HG02884 (cell line): Measurements from ENCODE around the gene CUL7.
A peak's percentile ranks its signal among the peaks of the same experiment; 100 is the strongest.

Experiments
- ATAC-seq: cut with Tn5 transposase; IDR thresholded peaks from one replicate; pipeline ENCODE4 v1.9.1; 2021; ENCODE audit warnings: mild to moderate bottlenecking, moderate library complexity; ENCODE audit not compliant: unreplicated experiment

The CUL7 gene

DNA sequence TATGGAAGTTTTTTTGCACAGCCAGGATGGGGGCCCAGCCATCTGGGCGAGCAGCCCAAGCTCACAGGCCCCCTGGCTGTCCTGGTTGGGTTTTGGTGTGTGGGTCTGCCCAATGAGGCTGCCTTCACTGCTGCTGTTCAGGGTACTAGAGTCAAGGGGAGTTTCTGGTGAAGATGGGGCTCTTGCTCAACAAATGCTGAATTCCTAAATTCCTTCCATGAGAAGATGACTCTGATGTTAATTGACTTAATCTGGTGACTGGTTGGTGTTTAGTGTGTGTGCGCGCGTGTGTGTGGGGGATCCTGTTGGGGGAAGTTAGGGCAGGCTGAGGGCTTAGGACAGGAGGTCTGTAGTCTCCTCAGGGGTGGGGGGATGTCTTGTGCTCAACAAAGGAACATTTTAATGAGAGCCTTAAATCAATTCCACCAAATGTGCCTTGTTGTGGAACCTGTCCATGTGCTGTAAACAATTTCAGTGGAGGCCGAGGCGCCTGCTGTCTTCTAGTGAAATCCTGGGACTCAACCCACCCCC lies 24.4 kb upstream of the CUL7 start:
- no peak for ATAC-seq

- no peak for ATAC-seq
These were observed 23.7 kb upstream of the CUL7 start for GRCh38 chr6:43077333-43077809.

DNA sequence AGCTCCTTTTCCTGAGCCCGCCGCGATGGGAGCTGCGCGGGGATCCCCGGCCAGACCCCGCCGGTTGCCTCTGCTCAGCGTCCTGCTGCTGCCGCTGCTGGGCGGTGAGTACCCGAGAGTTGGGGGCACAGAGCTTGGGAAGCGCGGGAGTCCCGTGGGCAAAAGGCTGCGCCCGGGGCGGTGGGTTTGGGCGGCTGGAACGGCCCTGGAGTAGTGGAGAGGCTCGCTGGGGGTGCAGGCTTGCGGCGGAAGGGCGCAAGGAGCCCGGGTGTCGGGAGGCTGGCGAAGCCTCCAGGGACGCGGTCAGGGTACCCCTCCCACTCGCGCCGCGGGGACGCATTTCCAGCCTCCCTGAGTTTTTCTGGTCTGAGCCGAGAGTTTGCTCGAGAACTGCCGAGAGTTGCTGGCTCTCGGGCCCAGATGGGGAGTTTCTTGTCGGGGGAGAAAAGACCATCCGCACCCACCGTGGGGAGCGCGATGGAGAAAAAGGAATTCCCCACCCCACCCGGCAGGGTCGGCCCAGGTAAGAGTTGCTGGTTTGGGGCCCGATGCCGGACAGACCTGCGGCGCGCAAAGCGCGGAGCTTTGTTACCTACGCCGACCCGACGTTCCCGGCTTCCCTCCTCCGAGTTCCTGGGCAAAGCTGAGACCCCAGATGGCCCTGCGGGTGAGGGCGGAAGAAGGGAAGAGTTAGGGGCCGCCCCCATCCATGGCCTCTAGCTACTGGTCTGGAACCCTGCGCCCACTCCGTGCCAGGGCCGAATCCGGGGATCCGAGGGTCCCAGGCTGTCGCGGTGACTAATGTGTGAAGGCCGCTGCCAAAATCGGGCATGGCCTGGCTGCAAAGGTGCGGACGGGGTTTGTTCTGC lies 23.0 kb upstream of the CUL7 start:
- ATAC-seq, result no peak

- no peak for ATAC-seq
These were observed 22.2 kb upstream of the CUL7 start, which contains the start of gene PTK7 for GRCh38 chr6:43075670-43076463. Gene PTK7, plus strand, starts transcription at chr6:43076314. Its CDS starts 175 bp downstream, at chr6:43076489.

DNA sequence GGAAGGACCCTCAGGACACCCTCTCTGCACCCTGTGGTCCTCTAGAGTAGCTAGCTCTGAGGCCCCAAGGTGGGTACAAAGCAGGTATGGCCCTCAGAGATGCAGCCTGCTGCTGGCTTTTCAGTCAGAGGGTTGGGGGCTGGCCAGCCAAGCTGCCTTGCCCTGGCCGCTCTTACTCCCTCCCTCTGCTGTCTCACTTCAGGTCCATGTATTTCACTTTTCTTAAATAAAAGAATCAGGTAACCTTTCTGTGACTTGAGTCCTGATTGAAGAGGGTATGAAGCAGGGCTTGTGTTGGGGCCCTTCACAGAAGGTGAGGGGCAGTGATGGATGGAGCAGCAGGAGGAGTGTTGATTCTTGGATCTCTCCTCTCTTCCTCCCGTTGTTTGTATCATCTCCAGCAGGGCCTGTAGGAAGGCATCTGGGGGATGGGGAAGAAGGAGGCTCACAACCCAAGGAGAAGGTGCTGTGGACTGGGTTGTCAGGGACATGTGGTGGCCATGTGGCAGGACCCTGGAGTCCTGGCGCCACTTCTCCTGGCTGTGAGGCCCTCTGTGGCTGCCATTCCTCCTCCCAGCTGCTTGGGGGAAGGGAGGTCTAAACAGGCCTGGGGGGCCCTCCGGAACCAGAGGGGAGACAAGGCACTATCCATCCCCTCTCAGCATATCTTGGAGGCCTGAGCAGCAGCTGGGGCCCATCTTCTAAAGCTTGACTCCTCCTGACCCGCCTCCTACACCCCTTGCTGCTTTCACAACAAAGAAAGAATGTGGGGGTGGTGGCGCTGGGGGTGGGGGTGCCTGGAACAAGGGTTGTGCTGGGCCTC lies 21.4 kb upstream of the CUL7 start:
- no peak for ATAC-seq

DNA sequence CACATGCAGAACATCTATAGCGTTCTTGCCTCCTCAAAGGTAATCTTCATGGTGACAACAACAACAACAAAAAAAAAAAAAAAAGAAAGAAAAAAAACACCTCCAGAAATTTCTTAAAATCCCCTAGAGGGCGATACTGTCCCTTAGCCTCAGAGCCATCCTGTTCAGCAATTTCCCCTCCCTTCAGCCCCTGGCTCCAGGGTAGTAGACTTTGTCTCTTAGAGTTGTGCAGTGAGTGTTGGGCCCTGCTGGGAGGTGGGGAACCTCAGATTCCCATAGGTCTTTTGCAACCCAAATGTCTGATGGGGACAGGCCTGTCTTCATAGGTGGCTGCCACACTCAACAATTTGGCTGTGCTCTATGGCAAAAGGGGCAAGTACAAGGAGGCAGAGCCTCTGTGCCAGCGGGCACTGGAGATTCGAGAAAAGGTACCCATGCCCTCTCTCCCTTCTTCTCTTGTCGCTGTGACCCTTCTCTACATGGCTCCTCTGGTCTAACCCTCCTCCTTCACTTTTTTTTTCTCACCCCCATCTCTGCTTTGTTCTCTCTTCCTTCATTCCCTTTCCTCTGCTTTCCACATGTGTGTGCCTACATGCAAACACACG lies 16.5 kb upstream of the CUL7 start:
- ATAC-seq, result no peak

DNA sequence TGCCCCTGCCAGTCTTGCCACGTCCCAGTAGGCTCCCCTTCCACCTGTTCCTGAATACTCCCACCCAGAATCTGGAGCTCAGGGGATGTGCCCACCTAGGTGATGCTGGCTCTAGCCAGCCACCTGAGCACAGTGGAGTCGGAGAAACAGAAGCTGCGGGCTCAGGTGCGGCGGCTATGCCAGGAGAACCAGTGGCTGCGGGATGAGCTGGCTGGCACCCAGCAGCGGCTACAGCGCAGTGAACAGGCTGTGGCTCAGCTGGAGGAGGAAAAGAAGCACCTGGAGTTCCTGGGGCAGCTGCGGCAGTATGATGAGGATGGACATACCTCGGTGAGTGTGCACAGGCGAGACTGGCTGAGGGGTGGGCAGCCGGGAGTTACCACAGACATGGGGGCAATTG lies 9.2 kb upstream of the CUL7 start:
- ATAC-seq, result no peak

GRCh38 chr6:43061861-43062260 lies 8.2 kb upstream of the CUL7 start:
- no peak for ATAC-seq

DNA sequence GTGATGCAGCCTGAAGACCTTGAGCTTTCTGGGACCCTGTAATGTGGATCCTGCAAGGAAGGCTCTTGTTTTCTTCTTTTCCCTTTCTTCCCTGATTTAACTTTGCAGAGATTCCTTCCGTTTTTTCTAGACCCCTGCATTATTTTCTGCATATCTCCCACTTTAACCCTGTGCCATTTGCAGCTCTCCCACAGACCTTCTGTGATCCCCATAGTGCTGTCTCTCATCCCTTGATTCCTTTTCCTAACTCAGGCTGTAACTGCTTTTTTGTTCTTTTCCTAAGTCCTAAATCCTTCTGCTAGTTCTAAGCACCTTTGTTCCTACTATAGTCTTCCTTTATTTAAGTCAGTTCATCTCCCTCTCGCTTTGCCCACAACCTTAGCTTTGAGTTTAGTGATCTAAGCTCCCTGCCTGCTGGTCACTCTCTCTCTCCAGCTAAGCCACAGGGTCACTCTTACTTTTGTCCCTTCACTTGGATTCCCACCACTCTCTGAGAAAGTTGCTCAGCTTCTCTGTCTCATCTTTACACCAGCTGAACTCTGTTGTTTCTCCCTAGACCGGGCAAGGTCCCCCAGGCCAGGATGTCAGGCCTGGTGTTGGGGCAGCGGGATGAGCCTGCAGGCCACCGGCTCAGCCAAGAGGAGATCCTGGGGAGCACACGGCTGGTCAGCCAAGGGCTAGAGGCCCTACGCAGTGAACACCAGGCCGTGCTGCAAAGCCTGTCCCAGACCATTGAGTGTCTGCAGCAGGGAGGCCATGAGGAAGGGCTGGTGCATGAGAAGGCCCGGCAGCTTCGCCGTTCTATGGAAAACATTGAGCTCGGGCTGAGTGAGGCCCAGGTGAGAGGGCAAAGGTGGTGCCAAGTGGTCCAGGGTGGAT lies 7.3 kb upstream of the CUL7 start:
- ATAC-seq, result no peak

DNA sequence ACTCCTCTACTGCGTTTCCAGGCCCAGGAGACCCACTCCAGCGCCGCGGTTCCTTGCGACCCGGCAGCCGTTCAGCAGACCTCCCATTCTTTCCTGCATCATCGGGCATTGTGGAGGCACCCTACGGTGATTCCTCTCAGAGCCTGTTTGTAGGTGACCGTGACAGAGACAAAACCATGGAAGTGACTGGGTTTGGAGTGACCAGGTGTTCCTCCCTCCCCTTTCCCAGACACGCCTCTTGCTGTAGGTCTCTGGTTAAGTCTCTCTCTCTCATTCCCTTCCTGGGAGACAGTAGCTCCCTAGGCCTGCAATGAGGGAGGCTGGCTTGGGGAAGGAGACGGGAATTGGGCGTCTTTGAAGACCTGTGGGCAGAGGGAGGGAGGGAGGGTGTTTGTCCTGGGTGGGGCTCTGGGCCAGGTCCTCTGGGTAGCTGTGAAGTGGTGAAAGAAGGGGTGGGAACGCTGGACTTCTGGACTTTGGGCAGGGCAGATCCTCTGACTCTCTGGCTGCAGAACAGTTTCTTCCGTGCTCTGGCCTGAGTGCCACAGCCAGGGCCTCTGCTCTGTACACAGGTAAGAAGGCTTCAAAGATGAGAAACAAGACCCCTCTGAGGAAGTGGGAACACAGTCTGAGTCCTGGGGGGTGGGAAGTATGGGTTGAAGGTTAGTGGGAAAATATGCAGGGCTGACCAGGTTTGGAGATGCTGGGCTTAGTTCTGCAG lies 6.5 kb upstream of the CUL7 start:
- ATAC-seq, result no peak

DNA sequence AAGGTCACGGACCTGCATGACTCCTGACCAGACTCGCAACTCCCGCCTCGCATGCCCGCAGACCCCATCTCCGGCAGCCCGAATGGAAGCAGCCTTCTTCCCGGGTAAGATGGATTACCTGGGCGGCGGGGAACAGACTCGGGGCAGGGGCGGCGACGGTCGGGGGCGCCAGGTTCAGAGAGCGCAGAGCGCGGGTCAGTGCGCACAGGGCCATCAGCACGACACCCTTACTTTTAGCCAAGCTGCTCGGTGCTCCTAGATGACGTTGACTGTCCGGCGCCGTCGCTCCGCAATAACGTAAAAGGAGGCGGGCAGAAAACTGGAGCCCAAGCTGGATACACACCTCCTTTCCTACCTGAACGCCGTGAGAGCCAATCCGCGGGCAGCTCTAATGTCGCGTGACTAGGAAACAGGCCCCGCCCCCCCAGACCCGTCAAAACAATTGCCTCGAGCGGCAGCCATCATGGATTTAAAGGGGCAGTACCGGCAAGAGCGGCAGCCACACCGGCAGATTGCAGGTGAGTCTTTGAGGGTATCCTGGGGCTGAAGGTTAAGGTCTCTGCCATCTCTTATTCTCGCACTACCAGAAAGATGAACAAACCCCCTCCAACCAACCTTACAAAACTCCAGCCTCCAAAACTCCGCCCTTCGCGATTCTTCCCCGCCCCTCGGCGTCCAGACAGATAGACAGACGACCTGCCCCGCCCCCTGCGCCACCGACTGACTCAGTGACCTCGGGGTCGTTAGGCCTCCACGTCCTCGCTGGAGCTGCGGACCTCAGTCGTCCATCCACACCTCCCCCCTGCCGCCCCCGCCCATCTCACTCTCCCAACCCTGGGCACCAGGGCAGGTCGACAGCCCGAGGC lies 5.8 kb upstream of the CUL7 start, which contains the start of the genes KLC4 and MRPL2:
TSS of gene KLC4 (plus strand) at position 464 of the 866 bp plus-strand sequence. CDS start 1,705 bp downstream, outside the sequence.
TSS of gene MRPL2 (minus strand) at position 267 of the 866 bp plus-strand sequence. CDS start at position 214, 53 bp downstream.
- ATAC-seq, result peak; percentile 89

GRCh38 chr6:43058531-43058930 lies 4.9 kb upstream of the CUL7 start:
- no peak for ATAC-seq

- ATAC-seq, result no peak
These were observed 2.3 kb upstream of the CUL7 start for GRCh38 chr6:43055966-43056365.

GRCh38 chr6:43054206-43054943 lies 724 bp upstream of the CUL7 start:
- ATAC-seq, result no peak

- peak; percentile 10 for ATAC-seq
These were observed 658 bp downstream of the CUL7 start for GRCh38 chr6:43052842-43053544.

- ATAC-seq, result no peak
These were observed 1.3 kb downstream of the CUL7 start for GRCh38 chr6:43052225-43052841.
